ENCODE results near the gene JAK1. TPM values are rescaled to one million over a fixed set of nuclear protein-coding genes. Genes with fewer than 3 reads are reported as not detected.
A peak's percentile ranks its signal among the peaks of the same experiment; 100 is the strongest.

Gene JAK1
- total RNA-seq, 2 donors from 2014 or later, result 22.9 to 23.2 TPM

- H3K36me3 ChIP-seq (ENCODE audit: control insufficient read depth, insufficient read depth, low read length), result no peaks in the 10 kb centered on the region
- no peak overlapping the region for H3K9ac ChIP-seq (ENCODE audit: extremely low read depth, low read length, poor library complexity, severe bottlenecking)
- H3K27me3 ChIP-seq (ENCODE audit: control insufficient read depth, insufficient read depth, low read length, poor library complexity, severe bottlenecking), result no peaks in the 10 kb centered on the region
- Mint-ChIP-seq H3K9me3 (no peaks in the 10 kb centered on the region), H3K36me3 (ENCODE audit: low read depth) (no peaks in the 10 kb centered on the region), H3K4me3 (peak overlapping the region; percentile 8), H3K27ac (peak overlapping the region; percentile 72), H3K27me3 (ENCODE audit: insufficient read depth) (no peaks in the 10 kb centered on the region), H3K4me1 (peaks cover 28% of the 10 kb centered on the region)
- no peak overlapping the region for H3K27ac ChIP-seq (ENCODE audit: low read depth, low read length)
- no peaks in the 10 kb centered on the region for H3K9me3 ChIP-seq (ENCODE audit: control insufficient read depth, low read length)
- peak overlapping the region; percentile 16 for H3K4me3 ChIP-seq (ENCODE audit: low read length)
- DNase-seq, result peak; percentile 82
- TF ChIP-seq, protein P1, sequence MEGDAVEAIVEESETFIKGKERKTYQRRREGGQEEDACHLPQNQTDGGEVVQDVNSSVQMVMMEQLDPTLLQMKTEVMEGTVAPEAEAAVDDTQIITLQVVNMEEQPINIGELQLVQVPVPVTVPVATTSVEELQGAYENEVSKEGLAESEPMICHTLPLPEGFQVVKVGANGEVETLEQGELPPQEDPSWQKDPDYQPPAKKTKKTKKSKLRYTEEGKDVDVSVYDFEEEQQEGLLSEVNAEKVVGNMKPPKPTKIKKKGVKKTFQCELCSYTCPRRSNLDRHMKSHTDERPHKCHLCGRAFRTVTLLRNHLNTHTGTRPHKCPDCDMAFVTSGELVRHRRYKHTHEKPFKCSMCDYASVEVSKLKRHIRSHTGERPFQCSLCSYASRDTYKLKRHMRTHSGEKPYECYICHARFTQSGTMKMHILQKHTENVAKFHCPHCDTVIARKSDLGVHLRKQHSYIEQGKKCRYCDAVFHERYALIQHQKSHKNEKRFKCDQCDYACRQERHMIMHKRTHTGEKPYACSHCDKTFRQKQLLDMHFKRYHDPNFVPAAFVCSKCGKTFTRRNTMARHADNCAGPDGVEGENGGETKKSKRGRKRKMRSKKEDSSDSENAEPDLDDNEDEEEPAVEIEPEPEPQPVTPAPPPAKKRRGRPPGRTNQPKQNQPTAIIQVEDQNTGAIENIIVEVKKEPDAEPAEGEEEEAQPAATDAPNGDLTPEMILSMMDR (conservative IDR thresholded peaks at IDR 0.05), result no peak
- H3K4me1 ChIP-seq (ENCODE audit: control insufficient read depth, insufficient read depth, low read length), result peaks cover 9% of the 10 kb centered on the region
- WGBS, 2 experiments (ENCODE audit: insufficient coverage in 1 of 2, insufficient read length in 1 of 2), result 66 to 88% methylated on average over 5 to 9 of the region's 9 CpGs
Observed at GRCh38 chr1:64915381-64916274, 50.7 kb downstream of the JAK1 start.

GRCh38 chr1:64913361-64914015, 52.9 kb downstream of the JAK1 start:
- no peaks in the 10 kb centered on the region for H3K36me3 ChIP-seq (ENCODE audit: control insufficient read depth, insufficient read depth, low read length)
- H3K9ac ChIP-seq (ENCODE audit: extremely low read depth, low read length, poor library complexity, severe bottlenecking), result no peak overlapping the region
- H3K4me3 ChIP-seq (ENCODE audit: low read length), result no peak overlapping the region
- H3K4me3 Mint-ChIP-seq, result no peak overlapping the region
- no peaks in the 10 kb centered on the region for H3K27me3 Mint-ChIP-seq (ENCODE audit: insufficient read depth)
- H3K4me1 ChIP-seq (ENCODE audit: control insufficient read depth, insufficient read depth, low read length), result peaks cover 9% of the 10 kb centered on the region
- no peaks in the 10 kb centered on the region for H3K9me3 Mint-ChIP-seq
- H3K36me3 Mint-ChIP-seq (ENCODE audit: low read depth), result no peaks in the 10 kb centered on the region
- no peak overlapping the region for H3K27ac Mint-ChIP-seq
- peaks cover 28% of the 10 kb centered on the region for H3K4me1 Mint-ChIP-seq
- TF ChIP-seq, protein P1 (conservative IDR thresholded peaks at IDR 0.05), result no peak
- 88 to 90% methylated on average over 1 to 3 of the region's 3 CpGs for WGBS, 2 experiments (ENCODE audit: insufficient coverage in 1 of 2, insufficient read length in 1 of 2)
- no peak overlapping the region for H3K27ac ChIP-seq (ENCODE audit: low read depth, low read length)
- no peaks in the 10 kb centered on the region for H3K27me3 ChIP-seq (ENCODE audit: control insufficient read depth, insufficient read depth, low read length, poor library complexity, severe bottlenecking)
- no peak for DNase-seq
- H3K9me3 ChIP-seq (ENCODE audit: control insufficient read depth, low read length), result no peaks in the 10 kb centered on the region

DNA sequence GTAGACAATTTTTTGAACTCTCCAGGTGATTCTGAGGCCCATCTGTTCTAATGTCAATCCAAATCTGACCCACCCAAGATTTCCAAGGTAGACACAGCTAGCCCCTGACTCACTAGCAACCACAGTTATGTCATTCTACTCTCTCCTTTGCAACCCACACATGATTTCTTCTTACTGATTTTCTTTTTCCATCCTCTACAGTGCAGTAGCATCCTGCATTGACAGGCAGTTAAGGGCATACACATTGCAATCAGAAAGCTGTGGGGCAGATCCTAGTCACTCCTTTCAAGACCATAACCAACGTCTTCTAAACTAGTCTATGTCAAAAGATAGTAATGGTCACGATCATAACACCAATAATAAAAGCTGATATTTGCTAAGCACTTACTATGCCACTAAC, 54.2 kb downstream of the JAK1 start:
- H3K27ac ChIP-seq (ENCODE audit: low read depth, low read length), result no peak overlapping the region
- Mint-ChIP-seq H3K36me3 (ENCODE audit: low read depth) (no peaks in the 10 kb centered on the region), H3K4me3 (no peak overlapping the region), H3K27ac (no peak overlapping the region), H3K9me3 (no peaks in the 10 kb centered on the region), H3K4me1 (peaks cover 25% of the 10 kb centered on the region), H3K27me3 (ENCODE audit: insufficient read depth) (no peaks in the 10 kb centered on the region)
- TF ChIP-seq, protein P1 (conservative IDR thresholded peaks at IDR 0.05), result no peak
- H3K36me3 ChIP-seq (ENCODE audit: control insufficient read depth, insufficient read depth, low read length), result no peaks in the 10 kb centered on the region
- no peaks in the 10 kb centered on the region for H3K9me3 ChIP-seq (ENCODE audit: control insufficient read depth, low read length)
- WGBS, 2 experiments (ENCODE audit: insufficient coverage in 1 of 2, insufficient read length in 1 of 2), result 91 to 100% methylated on average over 1 to 2 of the region's 2 CpGs
- peaks cover 7% of the 10 kb centered on the region for H3K4me1 ChIP-seq (ENCODE audit: control insufficient read depth, insufficient read depth, low read length)
- no peaks in the 10 kb centered on the region for H3K27me3 ChIP-seq (ENCODE audit: control insufficient read depth, insufficient read depth, low read length, poor library complexity, severe bottlenecking)
- no peak overlapping the region for H3K4me3 ChIP-seq (ENCODE audit: low read length)
- DNase-seq, result no peak
- no peak overlapping the region for H3K9ac ChIP-seq (ENCODE audit: extremely low read depth, low read length, poor library complexity, severe bottlenecking)
